Suprapubic skin (tissue), 4 donors: ENCODE measurements around the gene NUDT21. TPM values are rescaled to one million over a fixed set of nuclear protein-coding genes. Genes with fewer than 3 reads are reported as not detected.
"Not testable (repeated sequence)": the region's sequence is repeated elsewhere in the genome, so short reads cannot be mapped to it uniquely, and the experiment has no call there.

Source experiments
- DNase-seq, 2 donors: peaks; one replicate each; pipeline ENCODE4 v3.0.0-alpha.2; 2019; ENCODE audit warnings: low spot score in 2 of 2
- H3K27ac ChIP-seq: fragments of 200-600 bp; sonication (generic); one replicate; pipeline ENCODE4 v1.5.1; 2019
- H3K27me3 ChIP-seq: fragments of 200-600 bp; sonication (generic); one replicate; pipeline ENCODE4 v1.5.1; 2019
- H3K36me3 ChIP-seq: fragments of 200-600 bp; sonication (generic); one replicate; pipeline ENCODE4 v1.5.1; 2019
- H3K4me1 ChIP-seq: fragments of 200-600 bp; sonication (generic); one replicate; pipeline ENCODE4 v1.5.1; 2019
- H3K4me3 ChIP-seq: fragments of 200-600 bp; sonication (generic); one replicate; pipeline ENCODE4 v1.5.1; 2019; ENCODE audit warnings: mild to moderate bottlenecking
- H3K9me3 ChIP-seq: fragments of 200-600 bp; sonication (generic); one replicate; pipeline ENCODE4 v1.5.1; 2019
- CTCF ChIP-seq, 2 donors: fragments of 200-600 bp in 1 of 2; fragments of 450-650 bp in 1 of 2; sonication (generic) in 1 of 2; IDR thresholded peaks; one replicate each; pipeline ENCODE4 v1.5.1; 2016 to 2019; ENCODE audit warnings: antibody characterized with exemption in 2 of 2, mild to moderate bottlenecking in 1 of 2, moderate library complexity in 1 of 2
- EP300 ChIP-seq: sonication (generic); formaldehyde crosslinking; IDR thresholded peaks from one replicate; pipeline ENCODE4 v1.6.1; 2017; ENCODE audit warnings: antibody characterized with exemption
- POLR2A ChIP-seq, 2 donors: fragments of 450-650 bp; IDR thresholded peaks; one replicate each; pipeline ENCODE4 v1.6.1; 2017; ENCODE audit warnings: antibody characterized with exemption in 2 of 2, mild to moderate bottlenecking in 2 of 2, moderate library complexity in 2 of 2
- POLR2AphosphoS5 ChIP-seq, 3 donors: sonication (generic); formaldehyde crosslinking; IDR thresholded peaks; one replicate each; pipeline ENCODE4 v1.6.1; 2017; ENCODE audit warnings: antibody characterized with exemption in 3 of 3
- WGBS: methylation state at CpG from one replicate; pipeline ENCODE4 v1.1.5; 2018; 5-methylcytosine and 5-hydroxymethylcytosine counted together
- total RNA-seq, 4 donors: library from RNA; depleted of rRNA; stranded (reverse); fragments of >200 nt; gene quantifications; one replicate each; pipeline ENCODE4 v1.1.0, GENCODE V29; 2016

The NUDT21 gene
- total RNA-seq, 4 donors from 2014 or later, result 36.9 to 49.8 (median 39.9) TPM

- Histone ChIP-seq H3K9me3 (peaks cover 12% of the 10 kb centered on the region), H3K36me3 (peaks cover 83% of the 10 kb centered on the region), H3K4me1 (no peaks in the 10 kb centered on the region), H3K4me3 (no peak overlapping the region), H3K27ac (no peak overlapping the region), H3K27me3 (no peaks in the 10 kb centered on the region)
- no peak for DNase-seq
- TF ChIP-seq POLR2AphosphoS5 (IDR thresholded peaks at IDR 0.05), result no peak
- no peak for TF ChIP-seq POLR2A (IDR thresholded peaks at IDR 0.05)
- TF ChIP-seq CTCF (IDR thresholded peaks at IDR 0.05), result no peak
- TF ChIP-seq EP300, result no peak
- 87% methylated on average over 4 of the region's 4 CpGs for WGBS
Observed at GRCh38 chr16:56382459-56382858, 68.7 kb downstream of the NUDT21 start.

- not testable (repeated sequence) for H3K27me3 ChIP-seq, H3K4me3 ChIP-seq, H3K27ac ChIP-seq, H3K4me1 ChIP-seq, DNase-seq
- peaks cover 12% of the 10 kb centered on the region for H3K9me3 ChIP-seq
- H3K36me3 ChIP-seq, result peaks cover 71% of the 10 kb centered on the region
- 100% methylated on average over 3 of the region's 3 CpGs for WGBS
Observed at GRCh38 chr16:56380778-56381485, 70.2 kb downstream of the NUDT21 start.

Other genes starting within 250 kb of the NUDT21 start
- gene AMFR, start 25.8 kb downstream of the NUDT21 start, total RNA-seq, result 100 to 1,000 TPM; 110 to 130 (median 126) TPM
- 10 to 100 TPM; 23.8 to 31.9 (median 25.8) TPM for gene OGFOD1, start 222 bp upstream of the NUDT21 start, total RNA-seq
- gene BBS2, start 68.7 kb upstream of the NUDT21 start, total RNA-seq, result 100 to 1,000 TPM in 2 of 4 donors, 10 to 100 TPM in 2; 79.2 to 237 (median 99.2) TPM
- gene MT4, start 113.7 kb upstream of the NUDT21 start, total RNA-seq, result 1,000 to 10,000 TPM in 1 of 4 donors, 100 to 1,000 TPM in 2, not detected in 1; 113 to 1,552 (median 179) TPM
- not detected for gene MT3, start 138.2 kb upstream of the NUDT21 start, total RNA-seq
- 1,000 to 10,000 TPM in 1 of 4 donors, 100 to 1,000 TPM in 3; 375 to 1,014 (median 463) TPM for gene MT2A, start 157.3 kb upstream of the NUDT21 start, total RNA-seq
- 1,000 to 10,000 TPM in 1 of 4 donors, 100 to 1,000 TPM in 3; 454 to 1,259 (median 584) TPM for gene MT1E, start 174.4 kb upstream of the NUDT21 start, total RNA-seq
- 10 to 100 TPM; 13.6 to 41.7 (median 20.5) TPM for gene MT1M, start 181.3 kb upstream of the NUDT21 start, total RNA-seq
- 10 to 100 TPM in 3 of 4 donors, 1 to 10 TPM in 1; 5.2 to 93.7 (median 29.4) TPM for gene MT1A, start 187.3 kb upstream of the NUDT21 start, total RNA-seq
- not detected for gene MT1B, start 200.6 kb upstream of the NUDT21 start, total RNA-seq
- 10 to 100 TPM in 3 of 4 donors, 1 to 10 TPM in 1; 5.6 to 16.6 (median 12.9) TPM for gene MT1F, start 206.6 kb upstream of the NUDT21 start, total RNA-seq
- 100 to 1,000 TPM in 1 of 4 donors, 10 to 100 TPM in 3; 35.9 to 117 (median 62.7) TPM for gene MT1G, start 216.7 kb upstream of the NUDT21 start, total RNA-seq
- 10 to 100 TPM in 2 of 4 donors, 1 to 10 TPM in 2; 1.9 to 23.9 (median 11.9) TPM for gene MT1H, start 218.5 kb upstream of the NUDT21 start, total RNA-seq
- gene MT1X, start 231.1 kb upstream of the NUDT21 start, total RNA-seq, result 1,000 to 10,000 TPM; 2,588 to 6,426 (median 4,304) TPM